Mononuclear cell (primary cell): ENCODE measurements around the gene IGDCC3. TPM values are rescaled to one million over a fixed set of nuclear protein-coding genes. Genes with fewer than 3 reads are reported as not detected.
A peak's percentile ranks its signal among the peaks of the same experiment; 100 is the strongest.

Source experiments
- H3K27me3 ChIP-seq: 2 replicates; pipeline ENCODE4 v1.6.0; 2011; ENCODE audit warnings: low read length, control low read depth; ENCODE audit not compliant: insufficient read depth
- H3K4me1 ChIP-seq: 2 replicates; pipeline ENCODE4 v1.5.1; 2011; ENCODE audit warnings: mild to moderate bottlenecking, low read length, control low read depth; ENCODE audit not compliant: insufficient read depth
- H3K4me3 ChIP-seq: 2 replicates; pipeline ENCODE4 v1.5.1; 2011; ENCODE audit warnings: mild to moderate bottlenecking, low read length, moderate library complexity
- H3K9me3 ChIP-seq: 2 replicates; pipeline ENCODE4 v1.5.1; 2011; ENCODE audit warnings: low read depth, mild to moderate bottlenecking, control low read depth, low read length
- total RNA-seq: library from RNA; depleted of rRNA; stranded (reverse); fragments of >200 nt; gene quantifications from one replicate; pipeline ENCODE4 v1.2.3, GENCODE V29; 2012

Gene IGDCC3
- total RNA-seq, 1 donor = not detected

- Histone ChIP-seq H3K4me3 (no peak overlapping the region), H3K9me3 (no peaks in the 10 kb centered on the region), H3K4me1 (no peaks in the 10 kb centered on the region), H3K27me3 (no peaks in the 10 kb centered on the region)
These were observed 49.1 kb downstream of the IGDCC3 start for GRCh38 chr15:65328506-65329287.

- H3K4me3 ChIP-seq = no peak overlapping the region
- H3K27me3 ChIP-seq = no peaks in the 10 kb centered on the region
- no peaks in the 10 kb centered on the region for H3K9me3 ChIP-seq
These were observed 50.0 kb downstream of the IGDCC3 start for GRCh38 chr15:65327651-65328393.

GRCh38 chr15:65326818-65327217 lies 51.0 kb downstream of the IGDCC3 start:
- Histone ChIP-seq H3K9me3 (no peaks in the 10 kb centered on the region), H3K27me3 (no peaks in the 10 kb centered on the region)

More at GRCh38 chr15:65327651-65328393, 50.0 kb downstream of the IGDCC3 start:
- no peaks in the 10 kb centered on the region for H3K4me1 ChIP-seq

GRCh38 chr15:65326117-65326526 lies 51.7 kb downstream of the IGDCC3 start:
- Histone ChIP-seq H3K27me3 (no peaks in the 10 kb centered on the region), H3K9me3 (no peaks in the 10 kb centered on the region), H3K4me1 (no peaks in the 10 kb centered on the region), H3K4me3 (no peak overlapping the region)

More at GRCh38 chr15:65326818-65327217, 51.0 kb downstream of the IGDCC3 start:
- Histone ChIP-seq H3K4me3 (no peak overlapping the region), H3K4me1 (no peaks in the 10 kb centered on the region)

- no peaks in the 10 kb centered on the region for H3K4me1 ChIP-seq
- no peaks in the 10 kb centered on the region for H3K9me3 ChIP-seq
- no peak overlapping the region for H3K4me3 ChIP-seq
- no peaks in the 10 kb centered on the region for H3K27me3 ChIP-seq
These were observed 54.7 kb downstream of the IGDCC3 start for GRCh38 chr15:65323071-65323511.

- no peaks in the 10 kb centered on the region for H3K9me3 ChIP-seq
- no peaks in the 10 kb centered on the region for H3K4me1 ChIP-seq
- H3K4me3 ChIP-seq = no peak overlapping the region
- H3K27me3 ChIP-seq = no peaks in the 10 kb centered on the region
These were observed 58.9 kb downstream of the IGDCC3 start for GRCh38 chr15:65318870-65319356.

GRCh38 chr15:65312400-65312916 lies 65.3 kb downstream of the IGDCC3 start:
- Histone ChIP-seq H3K27me3 (no peaks in the 10 kb centered on the region), H3K9me3 (no peaks in the 10 kb centered on the region), H3K4me3 (no peak overlapping the region), H3K4me1 (no peaks in the 10 kb centered on the region)

- no peaks in the 10 kb centered on the region for H3K9me3 ChIP-seq
- no peak overlapping the region for H3K4me3 ChIP-seq
- no peaks in the 10 kb centered on the region for H3K27me3 ChIP-seq
- H3K4me1 ChIP-seq = no peaks in the 10 kb centered on the region
These were observed 66.0 kb downstream of the IGDCC3 start for GRCh38 chr15:65311760-65312159.

- peaks cover 7% of the 10 kb centered on the region for H3K4me1 ChIP-seq
- H3K27me3 ChIP-seq = no peaks in the 10 kb centered on the region
- no peak overlapping the region for H3K4me3 ChIP-seq
- no peaks in the 10 kb centered on the region for H3K9me3 ChIP-seq
These were observed 67.2 kb downstream of the IGDCC3 start for GRCh38 chr15:65310431-65311137.

- Histone ChIP-seq H3K4me1 (peaks cover 13% of the 10 kb centered on the region), H3K9me3 (no peaks in the 10 kb centered on the region), H3K4me3 (no peak overlapping the region), H3K27me3 (no peaks in the 10 kb centered on the region)
These were observed 67.9 kb downstream of the IGDCC3 start for GRCh38 chr15:65309882-65310418.

- peaks cover 23% of the 10 kb centered on the region for H3K4me1 ChIP-seq
- H3K4me3 ChIP-seq = no peak overlapping the region
- H3K27me3 ChIP-seq = no peaks in the 10 kb centered on the region
- H3K9me3 ChIP-seq = no peaks in the 10 kb centered on the region
These were observed 69.8 kb downstream of the IGDCC3 start for GRCh38 chr15:65307978-65308377.

GRCh38 chr15:65306551-65306950 lies 71.3 kb downstream of the IGDCC3 start:
- Histone ChIP-seq H3K9me3 (no peaks in the 10 kb centered on the region), H3K4me1 (peaks cover 23% of the 10 kb centered on the region), H3K4me3 (no peak overlapping the region), H3K27me3 (no peaks in the 10 kb centered on the region)

GRCh38 chr15:65305776-65306175 lies 72.0 kb downstream of the IGDCC3 start:
- Histone ChIP-seq H3K4me1 (peaks cover 23% of the 10 kb centered on the region), H3K9me3 (no peaks in the 10 kb centered on the region), H3K4me3 (no peak overlapping the region), H3K27me3 (no peaks in the 10 kb centered on the region)

GRCh38 chr15:65305150-65305758 lies 72.5 kb downstream of the IGDCC3 start:
- Histone ChIP-seq H3K27me3 (no peaks in the 10 kb centered on the region), H3K9me3 (no peaks in the 10 kb centered on the region), H3K4me1 (peaks cover 23% of the 10 kb centered on the region), H3K4me3 (peak overlapping the region; percentile 18)
